MCF 10A (cell line): ENCODE results near the gene NAA38. TPM values are rescaled to one million over a fixed set of nuclear protein-coding genes. Genes with fewer than 3 reads are reported as not detected.

Experiments
- BruUV-seq: library from RNA; stranded (reverse); fragments of 400-500 nt; replicated peaks from 2 replicates; lab custom pipeline; 2021; lab: Mats Ljungman, UMichigan
- CTCF ChIA-PET: fragments of 300-600 bp; sonication (Branson Sonifier 250); formaldehyde crosslinking; extraction: SDS; loops from one replicate; lab custom pipeline; 2021; ENCODE audit warnings: antibody characterized with exemption, inconsistent platforms; lab: Yijun Ruan, JAX
- POLR2A ChIA-PET: fragments of 300-600, 350-650 bp; sonication (Branson Sonifier 250); formaldehyde crosslinking; extraction: SDS; loops from one replicate; lab custom pipeline; 2020; ENCODE audit warnings: antibody characterized with exemption, inconsistent platforms; lab: Yijun Ruan, JAX
- DNase-seq: peaks from one replicate; pipeline ENCODE4 v3.0.0-alpha.2; 2018; ENCODE audit not compliant: unreplicated experiment
- H3K27ac Mint-ChIP-seq: one replicate; pipeline ENCODE4 v1.8.0; 2022; ENCODE audit warnings: mild to moderate bottlenecking, low read depth, mixed read lengths; ENCODE audit not compliant: unreplicated experiment
- H3K27me3 Mint-ChIP-seq: one replicate; pipeline ENCODE4 v1.8.0; 2022; ENCODE audit warnings: mixed read lengths; ENCODE audit not compliant: insufficient read depth, unreplicated experiment
- H3K36me3 Mint-ChIP-seq: one replicate; pipeline ENCODE4 v1.8.0; 2022; ENCODE audit warnings: mild to moderate bottlenecking, moderate library complexity, mixed read lengths; ENCODE audit not compliant: insufficient read depth, unreplicated experiment
- H3K4me1 Mint-ChIP-seq: one replicate; pipeline ENCODE4 v1.8.0; 2022; ENCODE audit warnings: mixed read lengths; ENCODE audit not compliant: insufficient read depth, unreplicated experiment
- H3K4me3 Mint-ChIP-seq: one replicate; pipeline ENCODE4 v1.8.0; 2022; ENCODE audit warnings: mild to moderate bottlenecking, moderate library complexity, mixed read lengths; ENCODE audit not compliant: unreplicated experiment
- H3K9me3 Mint-ChIP-seq: one replicate; pipeline ENCODE4 v1.8.0; 2022; ENCODE audit warnings: mixed read lengths; ENCODE audit not compliant: unreplicated experiment
- intact Hi-C: fragments of 100-400 bp; cut with micrococcal nuclease; formaldehyde crosslinking; loops from 2 replicates; pipeline ENCODE4 v1.14.1; 2022
- total RNA-seq: library from RNA; stranded (reverse); gene quantifications from 2 replicates; pipeline ENCODE4 v1.2.3, GENCODE V29; 2022
- TF ChIP-seq, protein P1 (sequence below): fragments of 200-600 bp; IDR thresholded peaks from one replicate; pipeline ENCODE4 v1.8.0; 2022; ENCODE audit warnings: antibody characterized with exemption, mild to moderate bottlenecking; ENCODE audit not compliant: unreplicated experiment

Gene NAA38
- total RNA-seq, 1 experiment from 2014 or later, result 83.4 TPM

DNA sequence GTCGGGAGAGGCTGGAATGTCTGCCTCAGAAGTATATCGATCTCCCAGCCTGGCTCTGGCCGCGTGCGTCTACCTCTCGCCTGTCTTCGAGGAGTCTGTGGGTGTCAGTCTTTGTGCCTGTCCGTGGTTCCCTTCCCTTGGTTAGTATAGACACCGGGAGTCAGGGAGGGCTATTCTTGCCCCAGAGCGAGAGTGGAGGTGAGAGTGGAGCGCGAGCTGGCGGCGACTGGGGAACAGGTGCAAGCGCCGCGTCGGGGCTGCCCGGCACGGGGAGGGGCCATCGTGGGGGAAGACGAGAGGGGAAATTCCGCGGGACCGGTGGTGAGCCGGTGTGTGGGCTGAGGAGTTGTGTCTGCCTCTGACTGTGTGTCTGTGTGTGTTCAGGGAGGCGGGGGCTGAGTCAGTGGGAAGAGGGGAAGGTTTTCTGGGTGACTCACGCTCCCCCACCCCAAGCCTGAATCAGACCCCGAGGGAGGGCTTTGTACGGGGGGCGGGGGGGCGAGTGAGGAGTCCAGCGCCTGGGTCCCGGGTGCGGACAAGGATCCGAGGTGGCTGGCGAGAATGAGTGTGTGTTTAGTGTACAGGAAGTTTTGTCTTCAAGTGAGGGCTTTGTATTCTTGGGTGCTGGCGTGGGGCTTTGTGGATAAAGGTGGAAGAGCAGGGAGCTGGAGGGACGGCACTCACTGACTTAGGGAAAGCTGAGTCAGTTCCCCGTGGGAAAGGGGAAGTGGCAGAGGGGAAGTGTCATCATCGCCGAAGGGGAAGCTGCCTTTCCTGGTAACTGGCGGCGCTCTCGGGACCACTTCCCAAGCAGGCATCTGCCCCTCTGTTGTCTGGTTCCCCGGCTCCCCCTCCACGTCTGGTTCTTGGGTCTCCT, 14.7 kb downstream of the NAA38 start:
- Mint-ChIP-seq H3K4me1 (peaks cover 42% of the 10 kb centered on the region), H3K27ac (peak overlapping the region; percentile 87), H3K36me3 (peaks cover 60% of the 10 kb centered on the region), H3K9me3 (no peaks in the 10 kb centered on the region), H3K4me3 (peak overlapping the region; percentile 79), H3K27me3 (no peaks in the 10 kb centered on the region)
- TF ChIP-seq, protein P1, sequence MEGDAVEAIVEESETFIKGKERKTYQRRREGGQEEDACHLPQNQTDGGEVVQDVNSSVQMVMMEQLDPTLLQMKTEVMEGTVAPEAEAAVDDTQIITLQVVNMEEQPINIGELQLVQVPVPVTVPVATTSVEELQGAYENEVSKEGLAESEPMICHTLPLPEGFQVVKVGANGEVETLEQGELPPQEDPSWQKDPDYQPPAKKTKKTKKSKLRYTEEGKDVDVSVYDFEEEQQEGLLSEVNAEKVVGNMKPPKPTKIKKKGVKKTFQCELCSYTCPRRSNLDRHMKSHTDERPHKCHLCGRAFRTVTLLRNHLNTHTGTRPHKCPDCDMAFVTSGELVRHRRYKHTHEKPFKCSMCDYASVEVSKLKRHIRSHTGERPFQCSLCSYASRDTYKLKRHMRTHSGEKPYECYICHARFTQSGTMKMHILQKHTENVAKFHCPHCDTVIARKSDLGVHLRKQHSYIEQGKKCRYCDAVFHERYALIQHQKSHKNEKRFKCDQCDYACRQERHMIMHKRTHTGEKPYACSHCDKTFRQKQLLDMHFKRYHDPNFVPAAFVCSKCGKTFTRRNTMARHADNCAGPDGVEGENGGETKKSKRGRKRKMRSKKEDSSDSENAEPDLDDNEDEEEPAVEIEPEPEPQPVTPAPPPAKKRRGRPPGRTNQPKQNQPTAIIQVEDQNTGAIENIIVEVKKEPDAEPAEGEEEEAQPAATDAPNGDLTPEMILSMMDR, result no peak
- DNase-seq, result peak; percentile 83
- intact Hi-C loops, result no loop called here
- TSS peak; percentile 63 for BruUV-seq
- ChIA-PET POLR2A (interaction anchor here (0.6 to 5.7 kb wide), 23 partner anchors 8 to 488 kb away, joined by 3 to 97 read pairs (median 5); partner anchors contain the start of genes CHD3, CNTROB, CTC1 and CYB5D1), CTCF (interaction anchor here (0.7 to 5.8 kb wide), 4 partner anchors 9 to 146 kb away, joined by 3 to 32 read pairs (median 3); no protein-coding TSS in a partner anchor)

DNA sequence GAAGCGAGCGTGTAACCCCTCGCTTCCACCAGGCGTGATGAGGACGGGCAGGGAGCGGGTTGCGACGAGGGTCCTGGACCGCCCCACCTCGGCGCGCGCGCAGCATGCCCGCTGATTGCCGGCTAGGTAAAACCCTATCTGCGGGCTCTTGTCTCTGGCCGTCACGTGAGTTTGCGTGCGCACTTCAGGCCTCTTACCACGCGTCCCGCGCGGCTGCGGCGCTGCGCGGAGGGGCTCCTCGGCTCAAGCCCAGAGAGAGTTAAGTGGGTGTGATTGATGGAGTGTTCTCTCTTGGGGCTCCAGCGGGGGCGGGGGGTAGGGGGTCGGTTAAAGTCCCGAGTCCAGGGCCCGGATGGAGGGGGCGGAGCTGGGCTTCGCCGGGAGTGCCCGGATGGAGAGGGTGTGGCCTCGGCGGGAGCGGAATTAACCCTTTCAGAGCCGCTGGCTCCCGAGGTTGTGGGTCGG, 15.4 kb downstream of the NAA38 start:
- Mint-ChIP-seq H3K9me3 (no peaks in the 10 kb centered on the region), H3K27ac (peak overlapping the region; percentile 87), H3K27me3 (no peaks in the 10 kb centered on the region), H3K36me3 (peaks cover 56% of the 10 kb centered on the region), H3K4me1 (peaks cover 49% of the 10 kb centered on the region), H3K4me3 (peak overlapping the region; percentile 79)
- ChIA-PET CTCF (interaction anchor here (1.0 to 5.8 kb wide), 3 partner anchors 8 to 99 kb away, joined by 3 to 32 read pairs (median 3); no protein-coding TSS in a partner anchor), POLR2A (interaction anchor here (0.7 to 5.7 kb wide), 17 partner anchors 7 to 527 kb away, joined by 3 to 97 read pairs (median 6); partner anchors contain the start of genes CNTROB, CYB5D1, GPS2 and KDM6B)
- no TSS peak for BruUV-seq
- TF ChIP-seq, protein P1, result peak; percentile 2
- DNase-seq, result peak; percentile 85
- intact Hi-C loops, result no loop called here

DNA sequence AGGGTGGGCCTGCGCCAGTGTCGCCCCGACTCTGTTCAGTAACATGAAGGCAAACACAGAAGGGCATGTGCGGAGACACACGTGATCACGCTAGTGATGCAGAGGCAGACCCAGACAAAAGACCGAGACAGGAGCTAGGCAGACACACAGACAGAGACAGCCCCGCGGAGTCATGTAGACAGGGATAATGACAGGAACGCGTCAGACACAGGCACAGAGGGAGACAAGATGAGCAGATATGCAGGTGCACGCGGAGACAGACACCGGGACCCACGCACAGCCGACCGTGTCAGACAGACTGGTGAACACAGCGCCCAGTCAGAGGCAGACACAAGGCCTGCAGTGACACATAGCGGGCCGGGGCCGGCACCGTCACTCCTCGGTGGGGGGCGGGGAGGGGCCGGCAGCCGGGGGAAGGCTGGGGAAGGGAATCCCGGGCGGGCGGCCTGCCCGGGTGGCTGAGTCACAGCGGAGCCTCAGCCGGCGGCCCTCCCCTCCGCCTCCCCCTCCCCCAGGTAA, 15.9 kb downstream of the NAA38 start:
- ChIA-PET CTCF (interaction anchor here (0.6 to 5.8 kb wide), 7 partner anchors 10 to 220 kb away, joined by 3 to 32 read pairs (median 4); no protein-coding TSS in a partner anchor), POLR2A (interaction anchor here (0.5 to 5.7 kb wide), 16 partner anchors 7 to 526 kb away, joined by 3 to 97 read pairs (median 6); partner anchors contain the start of genes CNTROB, CYB5D1, GPS2 and KDM6B)
- Mint-ChIP-seq H3K4me3 (peak overlapping the region; percentile 79), H3K36me3 (peaks cover 55% of the 10 kb centered on the region), H3K9me3 (no peaks in the 10 kb centered on the region), H3K27me3 (no peaks in the 10 kb centered on the region), H3K27ac (peak overlapping the region; percentile 87), H3K4me1 (peaks cover 54% of the 10 kb centered on the region)
- TF ChIP-seq, protein P1, result peak; percentile 8
- no TSS peak for BruUV-seq
- peak; percentile 89 for DNase-seq
- intact Hi-C loops, result no loop called here
